HPDE6-E6E7 (cell line): ENCODE data around the gene TMEM253.
A peak's percentile ranks its signal among the peaks of the same experiment; 100 is the strongest.

ENCODE experiments used
- DNase-seq: peaks from one replicate; pipeline ENCODE4 v3.0.0; 2011; ENCODE audit warnings: missing footprints; ENCODE audit errors: extremely low spot score

Gene TMEM253

DNA sequence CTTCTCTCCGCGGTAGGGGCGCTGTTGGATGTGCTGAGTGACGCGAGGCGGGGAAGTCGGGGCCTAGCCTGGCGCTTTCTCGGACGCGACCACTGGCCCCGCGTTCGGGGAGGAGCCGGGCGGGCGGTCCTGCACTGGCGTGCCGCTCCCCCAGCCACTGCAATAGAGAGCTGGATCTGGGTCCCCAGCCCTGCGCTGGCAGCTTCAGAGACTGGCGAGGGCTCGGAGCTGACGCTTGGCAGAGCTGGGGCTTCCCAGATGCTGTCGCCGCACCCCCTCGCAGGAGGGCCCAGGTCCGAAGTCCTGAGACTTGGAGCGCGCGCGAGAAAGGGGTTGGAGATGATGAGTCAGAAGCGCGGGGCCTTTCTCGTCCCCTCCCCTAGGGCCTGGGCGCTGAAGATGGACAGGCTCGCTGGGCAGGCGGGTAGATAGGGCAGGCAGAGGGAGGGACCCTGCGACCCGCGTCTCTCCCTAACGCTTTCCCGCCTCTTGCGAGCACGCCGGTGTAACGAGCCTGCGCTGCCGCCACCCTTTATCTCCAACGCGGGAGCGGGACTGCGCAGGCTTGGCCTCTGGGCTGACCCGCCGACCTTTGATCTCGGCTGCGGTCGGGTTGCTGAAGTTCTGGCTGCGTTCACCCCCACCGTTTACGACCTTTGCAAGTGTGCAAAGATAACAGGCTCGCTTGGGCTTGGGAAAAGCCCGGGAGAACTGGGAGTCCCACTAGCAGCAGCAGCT lies 3.0 kb downstream of the TMEM253 start:
- DNase-seq: peak; percentile 95

DNA sequence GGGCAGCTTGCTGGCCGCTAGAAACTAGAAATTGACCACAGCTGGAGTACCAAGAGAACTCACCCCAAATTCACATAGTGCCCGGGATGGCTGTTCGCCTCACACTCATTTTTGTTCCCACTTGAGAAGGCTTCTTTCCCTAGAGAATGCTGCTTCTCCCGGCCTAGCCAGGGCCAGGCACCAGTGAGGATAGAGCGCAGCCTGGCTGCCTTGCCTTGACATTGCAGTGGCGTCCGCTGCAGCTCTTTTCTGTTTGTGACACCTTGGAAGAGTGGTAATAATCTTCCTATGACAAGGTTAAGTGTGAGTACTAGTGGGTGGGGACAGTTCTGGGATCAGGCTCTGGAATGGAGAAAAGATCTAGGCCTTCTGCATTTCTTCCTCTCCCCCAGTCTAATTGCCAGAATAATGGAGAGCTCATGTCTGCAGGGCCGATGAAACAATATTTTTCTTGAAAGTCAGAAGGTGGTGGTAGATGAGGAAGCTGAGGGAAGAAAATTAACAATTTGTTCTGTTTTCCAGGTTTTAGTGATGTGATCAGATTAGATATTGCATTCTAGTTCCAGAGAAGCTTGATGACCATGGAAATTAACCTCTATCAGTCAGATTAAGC lies 3.7 kb downstream of the TMEM253 start:
- DNase-seq: peak; percentile 79

DNA sequence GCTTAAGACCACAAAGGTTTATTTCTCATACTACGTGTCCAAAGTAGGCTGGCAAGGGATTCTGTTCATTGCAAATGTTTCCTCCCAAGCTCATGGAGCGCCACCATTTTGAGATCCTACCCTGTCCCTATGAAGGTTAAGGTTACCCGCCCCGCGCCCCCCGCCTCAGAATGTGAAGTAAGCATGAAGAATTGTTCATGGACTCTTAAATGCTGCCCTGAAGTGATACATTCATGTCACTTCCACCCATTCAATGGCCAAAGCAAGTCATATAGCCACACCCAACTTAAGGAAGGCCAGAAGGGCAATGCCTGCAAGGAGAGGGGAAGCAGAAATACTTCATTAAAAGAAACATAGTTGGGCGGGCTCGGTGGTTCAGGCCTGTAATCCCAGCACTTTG lies 4.2 kb downstream of the TMEM253 start:
- no peak for DNase-seq

DNA sequence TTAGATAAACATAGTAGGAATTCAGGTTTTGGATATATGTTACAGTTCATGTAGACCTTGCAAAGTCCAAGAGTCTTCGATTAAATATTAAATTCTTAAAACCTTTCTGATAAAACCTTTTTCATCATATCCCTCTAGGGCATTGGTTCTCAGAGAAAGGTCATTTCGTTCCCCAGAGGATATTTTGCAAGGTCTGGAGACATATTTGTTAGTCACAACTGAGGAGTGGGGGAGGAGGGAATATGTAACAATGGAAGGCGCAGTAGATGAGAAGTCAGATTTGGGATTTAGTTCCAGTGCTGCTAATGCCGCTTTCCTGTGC lies 5.3 kb downstream of the TMEM253 start:
- no peak for DNase-seq

DNA sequence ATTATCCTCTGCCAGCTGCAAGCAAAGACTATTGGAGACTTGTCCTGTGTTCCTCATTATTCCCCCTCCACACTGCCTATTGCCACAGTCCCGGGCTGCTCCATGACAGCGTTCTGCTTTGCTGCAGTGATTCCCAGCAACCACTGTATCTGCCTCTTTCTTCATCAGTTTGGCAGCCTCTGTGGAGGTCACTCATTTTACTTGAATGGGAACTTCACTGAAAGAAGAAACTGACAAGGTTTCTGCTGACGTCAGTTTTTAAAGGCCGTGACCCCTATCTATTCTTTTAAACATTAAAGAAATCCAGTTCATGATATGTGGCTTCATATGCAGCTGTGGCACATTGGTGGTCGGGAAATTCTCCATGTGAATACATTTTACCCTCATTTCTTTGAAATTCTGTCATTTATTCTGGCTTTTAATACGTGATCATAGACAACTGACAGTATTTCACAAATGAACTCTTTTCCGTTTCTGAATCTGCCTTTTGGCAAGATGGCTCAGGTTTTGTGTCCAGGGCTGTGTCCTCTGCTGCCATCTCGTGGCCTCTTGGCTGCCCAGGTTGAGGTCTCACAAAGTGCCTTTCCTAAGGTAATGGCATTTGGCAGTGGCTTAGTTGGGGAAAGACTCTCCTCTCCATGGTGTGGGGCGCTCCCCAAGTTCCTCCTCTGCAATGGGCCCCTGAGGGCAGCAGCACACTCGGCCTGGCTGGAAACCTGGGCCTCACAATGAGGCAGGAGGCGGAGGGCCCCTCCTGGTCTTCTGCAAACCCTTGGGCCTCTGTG lies 5.8 kb downstream of the TMEM253 start:
- no peak for DNase-seq

DNA sequence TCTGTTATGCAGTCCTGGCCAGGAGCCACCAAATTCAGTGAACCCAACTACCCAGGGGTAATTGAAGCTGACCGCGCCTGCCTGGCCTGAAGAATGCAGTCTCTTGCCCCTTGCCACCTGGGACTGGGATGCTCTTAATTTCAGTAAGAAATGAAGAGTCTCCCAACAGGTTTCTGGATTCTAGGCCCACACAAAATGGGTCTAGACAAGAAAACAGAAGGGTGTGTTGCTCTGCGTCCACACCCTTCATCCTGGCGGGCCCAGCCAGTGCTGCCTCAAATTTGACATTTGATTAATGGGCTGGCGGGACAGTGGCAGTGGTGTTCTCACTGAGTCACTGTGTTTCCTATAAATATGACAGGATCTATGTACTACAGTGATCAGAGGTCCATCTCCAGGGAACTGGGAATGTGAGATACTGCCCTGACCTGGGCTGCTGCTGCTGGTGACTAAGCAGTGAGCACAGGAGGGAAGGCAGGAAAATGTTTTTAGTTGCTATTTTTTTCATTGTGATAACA lies 6.5 kb downstream of the TMEM253 start:
- DNase-seq: no peak

DNA sequence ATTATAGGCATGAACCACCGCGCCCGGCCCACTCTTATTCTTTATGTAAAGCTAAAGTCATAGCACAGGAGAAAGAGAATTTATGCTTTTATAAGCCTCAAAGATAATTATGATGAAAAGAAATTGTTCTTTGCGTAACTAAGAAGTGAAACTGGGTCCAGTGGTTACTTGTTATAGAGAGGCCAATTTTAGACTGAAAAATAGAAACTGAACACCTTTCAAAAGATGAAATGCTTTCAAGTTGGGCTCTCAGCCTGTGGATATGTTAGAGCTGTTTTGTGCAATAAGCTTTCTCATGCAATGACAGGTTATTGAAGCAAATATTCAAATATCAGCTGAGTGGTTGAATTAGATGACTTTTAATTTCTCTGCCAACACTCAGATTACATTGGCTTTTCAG lies 7.9 kb downstream of the TMEM253 start:
- no peak for DNase-seq

DNA sequence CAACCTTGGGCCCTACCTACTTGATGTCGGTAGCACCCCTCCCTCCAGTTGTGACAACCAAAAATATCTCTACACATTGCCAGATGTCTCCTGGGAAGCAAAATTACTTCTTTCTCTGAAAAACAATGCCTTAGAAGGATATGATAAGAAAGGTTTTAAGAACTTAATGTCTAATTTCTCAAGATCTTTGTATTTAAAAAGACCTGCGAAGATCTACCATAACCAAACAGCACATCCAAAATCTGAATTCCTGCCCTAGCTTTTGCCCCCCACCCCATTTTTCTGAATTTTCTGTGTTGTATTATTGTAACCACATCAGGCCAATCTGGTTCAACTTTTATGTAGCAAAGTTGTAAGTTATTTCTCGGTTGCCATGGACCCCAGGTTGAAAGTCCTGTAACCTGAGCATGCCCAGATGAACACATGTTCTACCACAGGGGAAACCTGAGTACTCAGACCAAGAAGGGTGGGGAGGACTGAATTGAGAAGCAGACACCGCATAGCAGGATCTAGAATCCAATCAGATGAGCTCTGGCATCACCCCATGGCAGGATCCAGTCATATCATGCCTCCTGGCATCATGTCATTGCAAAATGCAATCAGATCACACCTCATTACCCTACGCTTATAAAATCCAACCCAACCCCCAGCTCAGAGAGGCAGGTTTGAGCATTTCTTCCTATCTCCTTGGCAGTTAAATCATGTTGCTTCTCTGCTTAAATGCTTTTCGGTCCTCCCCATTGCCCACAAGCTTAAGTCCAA lies 8.7 kb downstream of the TMEM253 start:
- DNase-seq: no peak

DNA sequence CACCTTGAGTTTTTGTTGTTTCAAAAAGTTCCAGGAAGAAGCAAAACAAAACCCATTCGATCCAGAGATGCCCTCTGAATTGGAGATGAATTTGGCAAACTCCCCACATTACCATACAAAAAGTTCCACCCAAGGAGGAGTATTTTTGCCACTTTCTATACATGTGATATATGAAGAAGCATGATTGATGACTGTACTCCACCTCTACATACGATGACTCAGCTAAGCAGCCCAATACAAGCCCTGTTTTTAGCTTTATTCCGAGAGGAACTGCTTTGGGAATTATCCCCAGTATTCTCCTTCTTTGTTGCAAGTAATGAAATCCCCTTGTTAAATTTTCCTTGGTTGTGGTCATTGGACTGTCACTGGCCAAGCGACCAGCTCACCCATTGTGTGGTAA lies 11.4 kb downstream of the TMEM253 start:
- no peak for DNase-seq

DNA sequence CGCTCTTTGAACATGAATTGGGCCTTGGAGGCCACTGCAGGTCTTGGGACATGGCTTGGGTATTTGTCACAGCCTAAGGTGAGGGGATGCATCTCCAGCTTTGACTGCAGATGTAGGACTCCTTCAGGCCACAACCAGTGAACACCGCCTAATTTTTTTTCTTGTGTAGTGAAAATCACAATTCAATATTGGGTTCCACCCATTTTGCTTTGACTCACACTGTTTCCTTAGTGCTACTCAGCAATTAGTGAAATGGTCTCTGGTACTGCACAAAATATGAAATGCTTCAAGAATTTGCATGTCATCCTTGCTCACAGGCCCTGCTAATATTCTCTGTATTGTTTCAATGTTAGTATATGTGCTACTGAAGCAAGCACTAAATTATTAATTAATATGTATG lies 12.5 kb downstream of the TMEM253 start:
- DNase-seq: no peak

DNA sequence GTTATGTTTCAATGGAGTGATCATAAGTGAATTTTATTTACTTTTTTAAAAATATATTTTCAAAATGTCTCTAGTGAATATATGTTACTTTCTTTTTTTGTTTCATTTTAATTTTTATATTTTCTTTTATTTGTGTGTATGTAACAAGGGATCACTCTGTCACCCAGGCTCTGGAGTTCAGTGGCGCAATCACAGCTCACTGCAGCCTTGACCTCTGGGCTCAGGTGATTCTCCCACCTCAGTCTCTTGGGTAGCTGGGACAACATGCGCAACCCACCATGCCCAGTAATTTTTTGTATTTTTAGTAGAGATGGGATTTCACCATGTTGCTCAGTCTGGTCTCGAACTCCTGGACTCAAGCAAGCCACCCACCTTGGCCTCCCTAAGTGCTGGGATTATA lies 18.1 kb downstream of the TMEM253 start:
- DNase-seq: no peak

DNA sequence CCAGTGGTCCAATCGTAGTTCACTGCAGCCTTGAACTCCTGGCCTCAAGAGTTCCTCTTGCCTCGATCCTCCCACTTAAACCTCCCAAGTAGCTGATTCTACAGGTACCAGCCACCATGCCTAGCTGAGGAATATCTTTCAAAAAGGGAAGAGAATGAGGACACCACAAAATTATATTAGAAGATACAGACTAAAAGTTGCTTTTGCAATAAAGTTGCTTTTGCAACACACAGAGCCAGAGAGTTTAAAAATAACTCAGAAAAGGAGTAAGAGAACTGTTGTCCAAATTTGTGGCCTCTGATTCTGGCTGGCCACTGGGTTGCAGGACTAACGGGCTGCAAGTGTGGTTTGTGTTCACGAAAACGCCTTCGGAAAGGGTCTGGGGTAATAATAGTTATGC lies 19.8 kb downstream of the TMEM253 start:
- DNase-seq: no peak

DNA sequence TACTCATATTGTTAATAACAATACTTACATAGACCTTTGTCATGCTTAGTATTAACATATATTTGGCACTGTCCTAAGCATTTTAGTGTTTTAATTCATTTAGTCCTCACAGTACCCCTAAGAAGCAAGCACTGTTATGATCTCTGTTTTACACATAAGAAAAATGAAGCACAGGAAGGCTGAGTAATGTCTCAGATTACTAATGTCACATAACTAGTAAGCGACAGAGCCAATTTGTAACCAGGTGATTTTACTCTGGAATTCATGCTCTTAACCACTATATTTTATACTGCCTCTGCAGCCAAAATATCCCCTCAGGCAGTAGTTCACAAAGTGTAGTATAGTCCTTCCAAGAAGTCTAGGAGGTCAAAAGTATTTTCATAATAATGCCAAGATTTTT lies 20.3 kb downstream of the TMEM253 start:
- DNase-seq: no peak

DNA sequence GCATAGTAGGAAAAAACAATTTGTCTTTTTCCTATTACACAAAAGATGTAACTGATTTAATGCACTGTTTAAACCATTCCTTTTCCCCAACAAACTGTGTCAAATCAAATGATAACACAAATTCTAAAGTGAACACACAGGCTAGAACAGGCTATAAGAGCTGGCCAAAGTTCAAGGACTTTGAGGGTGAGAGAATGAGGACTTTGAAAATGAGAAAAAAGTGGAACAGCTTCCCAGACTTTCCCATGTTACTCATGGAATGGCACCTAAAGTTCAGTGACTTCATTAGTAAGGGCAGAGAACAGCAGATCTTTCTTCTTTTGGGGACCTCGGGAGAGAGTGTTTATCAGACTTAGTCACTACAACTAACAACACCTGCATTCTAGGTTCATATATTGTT lies 22.6 kb downstream of the TMEM253 start:
- DNase-seq: no peak

DNA sequence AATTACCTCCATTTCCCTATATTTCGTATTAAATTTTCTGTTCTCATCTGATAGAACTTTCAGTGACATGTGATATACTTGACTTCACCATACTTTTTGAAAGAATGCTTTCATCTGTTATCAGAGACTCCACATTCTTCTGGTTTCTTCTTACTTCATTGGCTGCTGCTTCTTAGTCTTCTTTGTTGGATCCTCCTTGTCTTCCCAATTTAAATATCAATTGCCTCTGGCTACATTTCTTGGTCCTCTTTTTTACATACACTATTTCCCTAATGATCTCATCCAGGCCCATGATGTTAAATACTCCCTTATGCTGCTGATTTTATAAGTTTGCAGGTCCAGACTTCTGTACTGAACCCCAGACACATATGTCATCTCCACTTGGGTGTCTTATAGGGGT lies 33.0 kb downstream of the TMEM253 start:
- DNase-seq: no peak

DNA sequence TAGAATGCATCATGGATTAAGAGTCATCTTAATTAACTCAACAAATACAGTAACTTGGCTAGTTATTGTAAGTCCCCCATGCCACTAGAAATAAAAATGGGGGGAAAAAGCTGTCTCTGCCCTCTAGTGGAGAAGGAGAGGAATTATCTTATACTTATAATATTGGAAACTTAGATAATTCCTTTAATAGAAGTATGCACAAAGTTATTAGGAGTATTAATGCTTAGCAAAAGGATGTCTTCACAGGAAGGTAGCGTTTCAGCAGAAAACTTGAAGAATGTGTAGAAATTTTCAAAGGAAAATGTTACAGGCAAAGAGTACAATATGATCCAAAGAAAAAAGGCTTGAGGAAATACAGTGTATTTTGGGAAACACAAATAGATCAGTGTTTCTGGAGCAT lies 35.2 kb downstream of the TMEM253 start:
- DNase-seq: peak; percentile 12

DNA sequence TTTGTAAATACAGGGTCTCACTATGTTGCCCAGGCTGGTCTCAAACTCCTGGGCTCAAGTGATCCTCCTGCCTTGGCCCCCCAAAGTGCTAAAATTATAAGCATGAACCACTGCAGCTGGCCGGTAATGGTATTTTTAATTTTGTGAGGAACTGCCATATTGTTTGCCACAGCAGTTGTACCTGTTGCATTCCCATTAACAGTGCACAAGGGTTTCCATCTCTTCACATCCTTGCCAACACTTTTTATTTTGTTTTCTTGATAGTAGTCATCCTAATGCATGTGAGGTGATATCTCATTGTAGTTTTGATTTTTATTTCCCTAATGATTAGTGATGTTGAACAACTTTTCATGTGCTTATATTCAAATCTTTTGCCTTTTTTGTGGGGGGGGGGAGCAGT lies 41.5 kb downstream of the TMEM253 start:
- DNase-seq: no peak

DNA sequence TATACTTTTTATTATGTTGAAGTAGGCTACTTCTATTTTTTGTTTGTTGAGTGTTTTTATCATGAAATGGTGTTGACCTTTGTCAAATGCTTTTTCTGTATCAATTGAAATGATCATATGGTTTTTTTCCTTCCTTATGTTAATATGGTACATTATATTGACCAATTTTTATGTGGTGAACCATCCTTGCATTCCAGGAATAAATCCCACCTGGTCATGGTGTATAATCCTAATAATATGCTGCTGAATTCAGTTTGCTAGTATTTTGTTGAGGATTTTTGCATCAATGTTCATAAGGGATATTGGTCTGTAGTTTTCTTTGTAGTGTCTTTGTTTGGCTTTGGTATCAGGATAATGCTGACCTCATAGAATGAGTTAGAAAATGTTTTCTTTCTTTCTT lies 44.6 kb downstream of the TMEM253 start:
- no peak for DNase-seq

DNA sequence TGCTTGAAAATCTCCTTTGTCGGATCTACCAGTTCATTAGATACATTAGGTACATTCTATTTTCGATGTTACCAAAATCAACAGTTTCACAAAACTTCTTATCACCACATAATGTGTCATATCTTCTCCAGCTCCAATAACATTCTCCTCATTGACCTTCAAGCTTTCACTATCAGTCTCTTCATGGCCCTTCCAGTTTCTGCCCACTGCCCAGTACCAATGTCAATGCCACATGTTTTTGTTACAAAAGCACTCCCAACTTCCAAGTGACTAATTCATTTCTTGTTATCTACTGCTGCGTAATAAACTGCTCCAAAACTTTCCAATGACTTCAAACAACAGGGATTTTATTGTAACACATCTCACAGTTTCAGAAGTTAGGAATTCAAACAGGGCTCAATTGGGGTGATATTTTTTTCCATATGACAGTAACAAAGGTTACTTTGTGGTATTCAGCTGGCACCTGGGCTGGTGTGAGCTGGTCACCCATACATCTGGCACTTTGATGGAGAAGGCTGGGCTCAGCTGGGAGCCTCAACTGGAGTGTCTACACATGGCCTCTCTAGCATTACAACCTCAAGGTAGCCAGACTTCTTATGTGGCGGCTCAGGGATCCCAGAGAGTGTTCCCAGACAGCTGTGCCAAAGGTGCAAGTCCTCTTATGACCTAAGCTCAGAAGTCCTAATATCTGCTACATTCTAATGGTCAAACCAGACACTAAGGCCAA lies 48.9 kb downstream of the TMEM253 start:
- no peak for DNase-seq
